WI38 (cell line): Measurements from ENCODE around the gene POLN.

ENCODE experiments used
- H3K4me3 ChIP-seq: 2 replicates; pipeline ENCODE4 v1.5.1; 2011; ENCODE audit warnings: low read depth, mild to moderate bottlenecking, control low read depth, low read length
- CTCF ChIP-seq: IDR thresholded peaks from 2 replicates; pipeline ENCODE4 v1.5.1; 2012; ENCODE audit warnings: low read depth, mild to moderate bottlenecking, control low read depth, low read length

POLN gene

GRCh38 chr4:2103843-2104547, 137.9 kb downstream of the POLN start:
- no peak for TF ChIP-seq CTCF
- H3K4me3 ChIP-seq = no peak overlapping the region

- TF ChIP-seq CTCF = no peak
Measured at GRCh38 chr4:2103127-2103842, 138.6 kb downstream of the POLN start.

GRCh38 chr4:2102045-2102883, 139.7 kb downstream of the POLN start:
- TF ChIP-seq CTCF = no peak
- no peak overlapping the region for H3K4me3 ChIP-seq

More at GRCh38 chr4:2103127-2103842, 138.6 kb downstream of the POLN start:
- H3K4me3 ChIP-seq = no peak overlapping the region

- TF ChIP-seq CTCF = no peak
- H3K4me3 ChIP-seq = no peak overlapping the region
Measured at GRCh38 chr4:2101346-2102044, 140.4 kb downstream of the POLN start.

- no peak for TF ChIP-seq CTCF
- no peak overlapping the region for H3K4me3 ChIP-seq
Measured at GRCh38 chr4:2096073-2096609, 145.8 kb downstream of the POLN start.

- no peak for TF ChIP-seq CTCF
- H3K4me3 ChIP-seq = no peak overlapping the region
Measured at GRCh38 chr4:2095236-2096072, 146.5 kb downstream of the POLN start.
